K562 (cell line): ENCODE data around the gene REEP2. TPM values are rescaled to one million over a fixed set of nuclear protein-coding genes. Genes with fewer than 3 reads are reported as not detected.

Experiments used
- CAMTA2 ChIP-seq: fragments of 250-450 bp; sonication (Bioruptor Pico); conservative IDR thresholded peaks from 2 replicates; pipeline ENCODE4 v1.5.1; 2022
- CHCHD3 ChIP-seq: fragments of 250-450 bp; sonication (Bioruptor Pico); IDR thresholded peaks from 2 replicates; pipeline ENCODE4 v2.1.2; 2022; ENCODE audit warnings: mild to moderate bottlenecking
- CHD4 ChIP-seq: fragments of 200-600 bp; sonication (generic); IDR thresholded peaks from 3 replicates; pipeline ENCODE4 v1.6.1; 2012; ENCODE audit warnings: low read depth, mild to moderate bottlenecking, mixed read lengths, low read length, inconsistent platforms; ENCODE audit not compliant: insufficient read depth, insufficient replicate concordance, poor library complexity, severe bottlenecking
- HNRNPL ChIP-seq: fragments of 200-400 bp; formaldehyde crosslinking; IDR thresholded peaks from 2 replicates; pipeline ENCODE4 v1.6.1; 2017; ENCODE audit warnings: low read depth, mild to moderate bottlenecking, low read length
- IRF2 ChIP-seq: sonication (generic); formaldehyde crosslinking; IDR thresholded peaks from 2 replicates; pipeline ENCODE4 v1.8.1; 2022; ENCODE audit warnings: mild to moderate bottlenecking, missing genetic modification reagents
- KAT7 ChIP-seq: sonication (generic); formaldehyde crosslinking; IDR thresholded peaks from 2 replicates; pipeline ENCODE4 v1.8.0; 2022; ENCODE audit warnings: missing genetic modification reagents, mild to moderate bottlenecking, borderline replicate concordance
- MAZ ChIP-seq, 2 experiments: fragments of 450-650 bp in 1 of 2; sonication (generic) in 1 of 2; formaldehyde crosslinking; IDR thresholded peaks in 1 of 2; conservative IDR thresholded peaks in 1 of 2; 2 replicates each; pipeline versions ENCODE4 v1.4.0 to v1.5.0; 2020; ENCODE audit warnings: mild to moderate bottlenecking in 1 of 2, missing genetic modification reagents in 1 of 2
- PCBP2 ChIP-seq: fragments of 200-400 bp; formaldehyde crosslinking; IDR thresholded peaks from 2 replicates; pipeline ENCODE4 v1.6.1; 2018; ENCODE audit warnings: low read length, low read depth, mild to moderate bottlenecking, moderate library complexity; ENCODE audit not compliant: poor library complexity, severe bottlenecking
- PML ChIP-seq: IDR thresholded peaks from 2 replicates; pipeline ENCODE4 v1.6.1; 2012; ENCODE audit warnings: low read length, inconsistent platforms
- POLR2A ChIP-seq: fragments of 450-650 bp; conservative IDR thresholded peaks from 2 replicates; pipeline ENCODE4 v1.6.1; 2016
- PURB ChIP-seq: sonication (generic); formaldehyde crosslinking; IDR thresholded peaks from 2 replicates; pipeline ENCODE4 v1.9.0; 2021; ENCODE audit warnings: low read depth, mild to moderate bottlenecking, missing genetic modification reagents
- STAT5A ChIP-seq: IDR thresholded peaks from 2 replicates; pipeline ENCODE4 v1.6.1; 2012; ENCODE audit warnings: low read length, inconsistent platforms, borderline replicate concordance
- ZSCAN32 ChIP-seq: fragments of 450-650 bp; formaldehyde crosslinking; IDR thresholded peaks from 2 replicates; pipeline ENCODE4 v1.4.0; 2020; ENCODE audit warnings: mild to moderate bottlenecking, moderate library complexity
- polyA plus RNA-seq, 8 experiments: library from polyadenylated mRNA; depleted of rRNA in 4 of 8; stranded (reverse) in 5 of 8; unstranded in 3 of 8; fragments of >200 nt; fragmentation: Nextera tagmentation in 2 of 8; fragmentation: Illumina TruSeq in 1 of 8; extraction: Ambion mirVana in 2 of 8; extraction: Trizol in 1 of 8; gene quantifications; 2 replicates each; pipeline versions ENCODE4 v1.2.1 to v1.2.3, GENCODE V29; 2011 to 2014; ENCODE audit warnings: inconsistent platforms in 1 of 8, missing spikeins in 1 of 8
- total RNA-seq, 7 experiments: library from RNA; depleted of rRNA in 6 of 7; stranded (reverse); fragments of >200 nt in 6 of 7; fragmentation: Illumina TruSeq in 2 of 7; extraction: Trizol in 2 of 7; gene quantifications; 2 replicates each; pipeline versions ENCODE4 v1.2.1 to v1.2.3, GENCODE V29; 2011 to 2021; ENCODE audit warnings: low replicate concordance in 1 of 7
- TF ChIP-seq, protein P1 (sequence below): sonication (generic); formaldehyde crosslinking; IDR thresholded peaks from 2 replicates; pipeline ENCODE4 v1.8.0; 2022; ENCODE audit warnings: missing genetic modification reagents, mild to moderate bottlenecking, borderline replicate concordance
- TF ChIP-seq, protein P2 (sequence below): fragments of 250-450 bp; sonication (Bioruptor Pico); IDR thresholded peaks from 2 replicates; pipeline ENCODE4 v1.5.0; 2021
- TF ChIP-seq, protein P3 (sequence below): fragments of 250-450 bp; sonication (Bioruptor Pico); IDR thresholded peaks from 2 replicates; pipeline ENCODE4 v1.5.0; 2021; ENCODE audit warnings: mild to moderate bottlenecking, borderline replicate concordance
- TF ChIP-seq, protein P4 (sequence below), 2 experiments: fragments of 250-450 bp in 1 of 2; fragments of 450-650 bp in 1 of 2; sonication (Bioruptor Pico) in 1 of 2; IDR thresholded peaks; 2 replicates each; pipeline versions ENCODE4 v1.6.1 to v1.8.0; 2016 to 2021; ENCODE audit warnings: mild to moderate bottlenecking in 2 of 2, moderate library complexity in 2 of 2, missing compliant biosample characterization in 1 of 2, missing genetic modification characterization in 1 of 2
- TF ChIP-seq, protein P5 (sequence below), 2 experiments: IDR thresholded peaks in 1 of 2; conservative IDR thresholded peaks in 1 of 2; 2 replicates each; pipeline ENCODE4 v1.6.1; 2016; ENCODE audit warnings: low read depth in 2 of 2, mild to moderate bottlenecking in 1 of 2, missing compliant biosample characterization in 1 of 2, missing genetic modification characterization in 1 of 2, moderate library complexity in 1 of 2

The REEP2 gene
- total and polyA plus RNA-seq, 9 of the 15 experiments (the other 6 are each of a cell fraction or from before 2014, with no cell fraction given): 0.03 to 1.1 (median 0.12) TPM; not detected in 1

DNA sequence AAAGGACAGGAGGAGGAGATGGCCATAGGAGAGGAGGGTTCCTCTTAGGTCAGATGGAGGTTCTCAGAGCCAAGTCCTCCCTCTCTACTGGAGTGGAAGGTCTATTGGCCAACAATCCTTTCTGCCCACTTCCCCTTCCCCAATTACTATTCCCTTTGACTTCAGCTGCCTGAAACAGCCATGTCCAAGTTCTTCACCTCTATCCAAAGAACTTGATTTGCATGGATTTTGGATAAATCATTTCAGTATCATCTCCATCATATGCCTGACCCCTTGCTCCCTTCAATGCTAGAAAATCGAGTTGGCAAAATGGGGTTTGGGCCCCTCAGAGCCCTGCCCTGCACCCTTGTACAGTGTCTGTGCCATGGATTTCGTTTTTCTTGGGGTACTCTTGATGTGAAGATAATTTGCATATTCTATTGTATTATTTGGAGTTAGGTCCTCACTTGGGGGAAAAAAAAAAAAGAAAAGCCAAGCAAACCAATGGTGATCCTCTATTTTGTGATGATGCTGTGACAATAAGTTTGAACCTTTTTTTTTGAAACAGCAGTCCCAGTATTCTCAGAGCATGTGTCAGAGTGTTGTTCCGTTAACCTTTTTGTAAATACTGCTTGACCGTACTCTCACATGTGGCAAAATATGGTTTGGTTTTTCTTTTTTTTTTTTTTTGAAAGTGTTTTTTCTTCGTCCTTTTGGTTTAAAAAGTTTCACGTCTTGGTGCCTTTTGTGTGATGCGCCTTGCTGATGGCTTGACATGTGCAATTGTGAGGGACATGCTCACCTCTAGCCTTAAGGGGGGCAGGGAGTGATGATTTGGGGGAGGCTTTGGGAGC is 29.5 kb downstream of the REEP2 start (continued):
- TF ChIP-seq, protein P1, sequence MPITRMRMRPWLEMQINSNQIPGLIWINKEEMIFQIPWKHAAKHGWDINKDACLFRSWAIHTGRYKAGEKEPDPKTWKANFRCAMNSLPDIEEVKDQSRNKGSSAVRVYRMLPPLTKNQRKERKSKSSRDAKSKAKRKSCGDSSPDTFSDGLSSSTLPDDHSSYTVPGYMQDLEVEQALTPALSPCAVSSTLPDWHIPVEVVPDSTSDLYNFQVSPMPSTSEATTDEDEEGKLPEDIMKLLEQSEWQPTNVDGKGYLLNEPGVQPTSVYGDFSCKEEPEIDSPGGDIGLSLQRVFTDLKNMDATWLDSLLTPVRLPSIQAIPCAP (CRISPR knock-in tag): no peak
- no peak for TF ChIP-seq CHD4
- TF ChIP-seq POLR2A: peak; percentile 94
- TF ChIP-seq, protein P2, sequence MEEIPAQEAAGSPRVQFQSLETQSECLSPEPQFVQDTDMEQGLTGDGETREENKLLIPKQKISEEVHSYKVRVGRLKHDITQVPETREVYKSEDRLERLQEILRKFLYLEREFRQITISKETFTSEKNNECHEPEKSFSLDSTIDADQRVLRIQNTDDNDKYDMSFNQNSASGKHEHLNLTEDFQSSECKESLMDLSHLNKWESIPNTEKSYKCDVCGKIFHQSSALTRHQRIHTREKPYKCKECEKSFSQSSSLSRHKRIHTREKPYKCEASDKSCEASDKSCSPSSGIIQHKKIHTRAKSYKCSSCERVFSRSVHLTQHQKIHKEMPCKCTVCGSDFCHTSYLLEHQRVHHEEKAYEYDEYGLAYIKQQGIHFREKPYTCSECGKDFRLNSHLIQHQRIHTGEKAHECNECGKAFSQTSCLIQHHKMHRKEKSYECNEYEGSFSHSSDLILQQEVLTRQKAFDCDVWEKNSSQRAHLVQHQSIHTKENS (CRISPR knock-in tag): no peak
- TF ChIP-seq, protein P3, sequence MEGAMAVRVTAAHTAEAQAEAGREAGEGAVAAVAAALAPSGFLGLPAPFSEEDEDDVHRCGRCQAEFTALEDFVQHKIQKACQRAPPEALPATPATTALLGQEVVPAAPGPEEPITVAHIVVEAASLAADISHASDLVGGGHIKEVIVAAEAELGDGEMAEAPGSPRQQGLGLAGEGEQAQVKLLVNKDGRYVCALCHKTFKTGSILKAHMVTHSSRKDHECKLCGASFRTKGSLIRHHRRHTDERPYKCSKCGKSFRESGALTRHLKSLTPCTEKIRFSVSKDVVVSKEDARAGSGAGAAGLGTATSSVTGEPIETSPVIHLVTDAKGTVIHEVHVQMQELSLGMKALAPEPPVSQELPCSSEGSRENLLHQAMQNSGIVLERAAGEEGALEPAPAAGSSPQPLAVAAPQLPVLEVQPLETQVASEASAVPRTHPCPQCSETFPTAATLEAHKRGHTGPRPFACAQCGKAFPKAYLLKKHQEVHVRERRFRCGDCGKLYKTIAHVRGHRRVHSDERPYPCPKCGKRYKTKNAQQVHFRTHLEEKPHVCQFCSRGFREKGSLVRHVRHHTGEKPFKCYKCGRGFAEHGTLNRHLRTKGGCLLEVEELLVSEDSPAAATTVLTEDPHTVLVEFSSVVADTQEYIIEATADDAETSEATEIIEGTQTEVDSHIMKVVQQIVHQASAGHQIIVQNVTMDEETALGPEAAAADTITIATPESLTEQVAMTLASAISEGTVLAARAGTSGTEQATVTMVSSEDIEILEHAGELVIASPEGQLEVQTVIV (CRISPR knock-in tag): no peak
- peak; percentile 97 for TF ChIP-seq PCBP2
- TF ChIP-seq, protein P4, sequence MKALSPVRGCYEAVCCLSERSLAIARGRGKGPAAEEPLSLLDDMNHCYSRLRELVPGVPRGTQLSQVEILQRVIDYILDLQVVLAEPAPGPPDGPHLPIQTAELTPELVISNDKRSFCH (CRISPR knock-in tag; IDR thresholded peaks at IDR 0.05): no peak
- TF ChIP-seq, protein P4 (tag; IDR thresholded peaks at IDR 0.05): 0 out of 2 replicates have a peak, but pooled peaks have one; percentile 13
- peak; percentile 93 for TF ChIP-seq HNRNPL
- TF ChIP-seq MAZ (CRISPR knock-in tag; conservative IDR thresholded peaks at IDR 0.05 in 1 of 2, IDR thresholded peaks at IDR 0.05 in 1 of 2): no peak
- peak; percentile 90 for TF ChIP-seq PML
- no peak for TF ChIP-seq PURB (CRISPR knock-in tag)
- peak; percentile 3; the same call in 1 of the 2 replicates for TF ChIP-seq ZSCAN32
- 0 out of 2 replicates have a peak, but pooled peaks have one; percentile 28 for TF ChIP-seq KAT7
- TF ChIP-seq IRF2 (CRISPR knock-in tag): no peak
- TF ChIP-seq CHCHD3: peak; percentile 16; the same call in 1 of the 2 replicates
- peak; percentile 25; the same call in 1 of the 2 replicates for TF ChIP-seq STAT5A
- no peak for TF ChIP-seq CAMTA2 (CRISPR knock-in tag)
- TF ChIP-seq, protein P5, sequence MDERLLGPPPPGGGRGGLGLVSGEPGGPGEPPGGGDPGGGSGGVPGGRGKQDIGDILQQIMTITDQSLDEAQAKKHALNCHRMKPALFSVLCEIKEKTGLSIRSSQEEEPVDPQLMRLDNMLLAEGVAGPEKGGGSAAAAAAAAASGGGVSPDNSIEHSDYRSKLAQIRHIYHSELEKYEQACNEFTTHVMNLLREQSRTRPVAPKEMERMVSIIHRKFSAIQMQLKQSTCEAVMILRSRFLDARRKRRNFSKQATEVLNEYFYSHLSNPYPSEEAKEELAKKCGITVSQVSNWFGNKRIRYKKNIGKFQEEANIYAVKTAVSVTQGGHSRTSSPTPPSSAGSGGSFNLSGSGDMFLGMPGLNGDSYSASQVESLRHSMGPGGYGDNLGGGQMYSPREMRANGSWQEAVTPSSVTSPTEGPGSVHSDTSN (CRISPR knock-in tag; IDR thresholded peaks at IDR 0.05; ENCODE audit: low read depth): no peak
- TF ChIP-seq, protein P5 (tag; conservative IDR thresholded peaks at IDR 0.05; ENCODE audit: low read depth): no peak
